HG03378 (cell line): ENCODE measurements around the gene SUCLG2.

Source experiments
- ATAC-seq: cut with Tn5 transposase; IDR thresholded peaks from one replicate; pipeline ENCODE4 v1.9.1; 2021; ENCODE audit warnings: mild to moderate bottlenecking, moderate library complexity; ENCODE audit not compliant: unreplicated experiment

Gene SUCLG2

DNA sequence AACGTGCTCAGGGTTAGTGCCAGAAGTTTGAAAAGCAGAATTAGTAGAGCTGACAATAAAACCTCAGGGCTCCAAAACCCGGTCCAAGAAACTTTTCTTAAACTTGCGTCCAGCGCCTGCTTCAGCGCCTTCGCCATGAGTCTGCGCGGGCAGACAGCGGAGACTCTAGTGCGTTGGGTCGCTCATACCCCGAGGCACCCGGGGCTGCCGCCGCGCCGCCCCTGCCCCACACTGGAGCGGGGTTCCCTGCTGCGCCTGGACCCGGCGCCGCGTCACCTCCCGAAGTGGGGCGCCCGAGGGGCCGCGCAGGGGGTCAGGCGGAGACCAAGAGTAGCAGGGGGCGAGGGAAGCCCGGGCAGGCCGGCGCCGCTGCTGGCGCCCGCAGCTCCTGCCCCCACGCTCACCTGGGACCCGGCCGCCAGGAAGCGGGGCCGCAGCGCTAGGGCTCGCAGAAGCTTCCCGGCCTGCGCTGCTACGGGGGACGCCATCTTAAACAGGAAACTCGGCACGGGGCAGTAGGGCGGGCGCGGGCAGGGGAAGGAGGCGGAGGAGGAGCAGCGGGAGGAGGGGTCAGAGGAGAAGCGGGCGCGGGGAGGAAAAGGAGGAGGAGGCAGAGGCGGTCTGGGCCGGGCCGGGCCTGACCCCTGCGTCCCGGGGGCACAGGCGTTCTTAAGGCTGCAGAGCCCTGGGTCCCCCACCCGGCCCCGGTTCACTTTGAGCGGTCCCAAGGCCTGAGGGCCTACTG lies at the start of gene SUCLG2:
SUCLG2 (minus strand) TSS at position 514 of the 745 bp plus-strand sequence; CDS start at position 488, 26 bp downstream.
- ATAC-seq = peak; percentile 40

- ATAC-seq = no peak
These were observed 46.2 kb upstream of the SUCLG2 start for GRCh38 chr3:67700596-67700995.

GRCh38 chr3:67699882-67700281 lies 45.5 kb upstream of the SUCLG2 start:
- no peak for ATAC-seq

GRCh38 chr3:67692621-67693020 lies 38.2 kb upstream of the SUCLG2 start:
- no peak for ATAC-seq

GRCh38 chr3:67691926-67692325 lies 37.5 kb upstream of the SUCLG2 start:
- ATAC-seq = no peak

DNA sequence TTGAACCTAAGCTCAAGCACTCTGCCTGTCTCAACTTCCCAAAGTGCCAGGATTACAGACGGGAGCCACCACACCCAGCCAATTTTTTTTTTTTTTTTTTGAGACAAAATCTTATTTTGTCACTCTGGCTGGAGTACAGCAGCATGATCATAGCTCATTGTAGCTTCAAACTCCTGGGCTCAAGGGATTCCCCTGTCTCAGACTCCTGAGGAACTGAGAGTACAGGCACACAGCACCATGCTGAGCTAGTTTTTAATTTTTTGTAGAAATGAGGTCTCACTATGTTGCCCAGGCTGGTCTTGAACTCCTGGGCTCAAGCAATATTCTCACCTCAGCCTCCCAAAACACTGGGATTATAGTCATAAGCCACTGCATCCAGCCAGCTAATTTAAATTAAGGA lies 36.8 kb upstream of the SUCLG2 start:
- ATAC-seq = peak; percentile 60

GRCh38 chr3:67689806-67690205 lies 35.4 kb upstream of the SUCLG2 start:
- no peak for ATAC-seq

- ATAC-seq = no peak
These were observed 33.8 kb upstream of the SUCLG2 start for GRCh38 chr3:67688231-67688630.

GRCh38 chr3:67686069-67686468 lies 31.7 kb upstream of the SUCLG2 start:
- ATAC-seq = no peak

GRCh38 chr3:67685499-67685898 lies 31.1 kb upstream of the SUCLG2 start:
- ATAC-seq = peak; percentile 100

GRCh38 chr3:67684211-67684610 lies 29.8 kb upstream of the SUCLG2 start:
- ATAC-seq = no peak

- no peak for ATAC-seq
These were observed 29.1 kb upstream of the SUCLG2 start for GRCh38 chr3:67683522-67683921.

GRCh38 chr3:67678665-67679064 lies 24.3 kb upstream of the SUCLG2 start:
- ATAC-seq = peak; percentile 82

DNA sequence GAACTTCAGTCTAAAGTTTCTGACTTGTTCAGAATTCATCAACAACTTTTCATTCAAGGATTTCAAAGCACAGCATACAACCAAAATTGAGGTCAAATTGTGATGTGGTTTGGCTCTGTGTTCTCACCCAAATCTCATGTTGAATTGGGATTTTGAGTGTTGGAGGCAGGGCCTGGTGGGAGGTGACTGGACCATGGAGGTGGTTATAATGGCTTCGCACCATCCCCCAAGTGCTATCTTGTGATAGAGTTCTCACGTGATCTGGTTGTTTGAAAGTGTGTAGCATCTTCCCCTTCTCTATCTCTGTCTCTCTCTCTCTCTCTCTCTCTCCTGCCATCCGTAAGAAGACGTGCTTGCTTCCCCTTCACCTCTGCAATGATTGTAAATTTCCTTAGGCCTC lies 19.6 kb upstream of the SUCLG2 start:
- ATAC-seq = no peak

- peak; percentile 83 for ATAC-seq
These were observed 8.3 kb upstream of the SUCLG2 start for GRCh38 chr3:67662733-67663132.

DNA sequence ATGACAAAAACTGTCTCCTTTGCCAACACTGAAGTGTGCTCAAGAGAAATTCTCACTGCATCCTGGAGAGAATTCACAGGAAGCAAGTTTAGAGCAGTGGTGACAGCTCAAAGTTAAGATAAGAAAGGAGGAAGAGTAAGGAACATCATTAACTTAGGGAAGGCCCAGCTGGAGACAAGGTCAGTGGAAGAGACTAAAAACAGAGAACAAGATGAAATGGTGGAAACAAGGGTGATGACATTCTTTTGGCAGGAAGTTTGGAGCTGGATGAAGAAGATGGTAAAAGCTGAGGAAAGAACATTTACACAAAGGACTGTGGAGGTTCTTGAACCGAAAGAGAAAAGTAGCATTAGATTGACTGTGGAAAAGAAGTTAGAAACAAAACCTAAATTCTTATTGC lies 6.7 kb upstream of the SUCLG2 start:
- ATAC-seq = no peak

- ATAC-seq = no peak
These were observed 2.8 kb upstream of the SUCLG2 start for GRCh38 chr3:67657192-67657591.

- ATAC-seq = no peak
These were observed 2.2 kb upstream of the SUCLG2 start for GRCh38 chr3:67656614-67657013.

DNA sequence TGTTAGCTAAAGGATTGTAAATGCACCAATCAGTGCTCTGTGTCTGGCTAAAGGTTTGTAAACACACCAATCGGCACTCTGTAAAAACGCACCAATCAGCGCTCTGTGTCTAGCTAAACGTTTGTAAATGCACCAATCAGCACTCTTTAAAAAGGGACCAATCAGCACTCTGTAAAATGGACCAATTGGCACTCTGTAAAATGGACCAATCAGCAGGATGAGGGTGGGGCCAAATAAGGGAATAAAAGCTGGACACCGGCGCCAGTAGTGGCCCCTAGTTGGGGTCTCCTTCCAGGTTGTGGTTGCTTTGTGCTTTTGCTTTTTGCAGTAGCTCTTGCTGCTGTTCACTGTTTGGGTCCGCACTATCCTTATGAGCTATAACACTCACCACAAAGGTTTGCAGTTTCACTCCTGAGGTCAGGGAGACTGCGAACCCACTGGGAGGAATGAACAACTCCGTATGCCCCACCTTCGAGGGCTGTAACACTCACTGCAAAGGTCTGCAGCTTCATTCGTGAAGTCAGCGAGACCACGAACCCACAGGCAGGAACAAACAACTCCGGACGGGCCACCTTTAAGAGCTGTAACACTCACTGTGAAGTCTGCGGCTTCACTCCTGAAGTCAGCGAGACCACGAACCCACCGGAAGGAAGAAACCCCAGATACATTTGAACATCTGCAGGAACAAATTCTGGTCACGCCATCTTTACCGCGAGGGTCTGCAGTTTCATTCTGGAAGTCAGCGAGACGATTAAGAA lies 1.1 kb upstream of the SUCLG2 start:
- peak; percentile 74 for ATAC-seq

GRCh38 chr3:67654844-67655177 lies 399 bp upstream of the SUCLG2 start:
- ATAC-seq = no peak

DNA sequence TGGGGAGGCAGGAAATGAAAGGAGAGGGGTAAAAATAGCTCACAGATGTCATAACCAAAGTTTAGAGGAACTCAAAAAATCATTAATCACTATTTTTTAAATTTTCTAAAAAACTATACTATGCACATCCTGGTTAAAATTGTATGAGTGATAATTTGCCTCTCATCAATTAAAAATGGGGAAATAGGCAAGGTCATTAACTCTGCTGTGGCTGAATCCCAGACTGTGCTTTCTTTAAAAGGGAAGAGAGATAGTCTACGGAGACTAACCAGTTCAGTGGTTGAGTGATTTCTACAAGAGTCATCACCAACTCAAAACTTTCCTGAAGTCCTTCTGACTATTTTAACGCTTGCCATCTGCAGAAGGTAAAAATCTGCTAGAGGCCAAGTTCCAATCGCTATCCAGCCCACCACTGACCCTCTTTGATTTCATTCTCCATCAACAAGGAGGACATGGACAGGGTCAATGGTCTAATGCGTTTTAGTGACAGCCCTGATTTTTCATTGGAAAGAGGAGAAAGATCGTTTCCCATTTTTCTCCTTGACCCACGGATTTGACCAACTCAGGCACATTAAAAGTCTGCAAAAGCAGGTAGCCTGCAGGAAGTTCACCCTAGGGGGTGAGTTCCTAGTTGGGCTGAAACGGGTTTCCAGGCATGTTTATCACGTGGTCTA lies 850 bp downstream of the SUCLG2 start:
- peak; percentile 33 for ATAC-seq

GRCh38 chr3:67650084-67650483 lies 4.3 kb downstream of the SUCLG2 start:
- no peak for ATAC-seq
